OCI-LY3 (cell line): ENCODE results near the gene ZNF740.

Experiments
- EZH2phosphoT487 ChIP-seq: fragments of 200-600 bp; shearing (Covaris generic); IDR thresholded peaks from 2 replicates; pipeline ENCODE4 v1.6.1; 2018; ENCODE audit warnings: antibody characterized with exemption, mixed run types, low read depth
- TF ChIP-seq, protein P1 (sequence below): fragments of 200-600, 300-600 bp; sonication (generic); IDR thresholded peaks from 2 replicates; pipeline ENCODE4 v1.5.1; 2014; ENCODE audit warnings: antibody characterized with exemption, low read length, low read depth

- TF ChIP-seq, protein P1, sequence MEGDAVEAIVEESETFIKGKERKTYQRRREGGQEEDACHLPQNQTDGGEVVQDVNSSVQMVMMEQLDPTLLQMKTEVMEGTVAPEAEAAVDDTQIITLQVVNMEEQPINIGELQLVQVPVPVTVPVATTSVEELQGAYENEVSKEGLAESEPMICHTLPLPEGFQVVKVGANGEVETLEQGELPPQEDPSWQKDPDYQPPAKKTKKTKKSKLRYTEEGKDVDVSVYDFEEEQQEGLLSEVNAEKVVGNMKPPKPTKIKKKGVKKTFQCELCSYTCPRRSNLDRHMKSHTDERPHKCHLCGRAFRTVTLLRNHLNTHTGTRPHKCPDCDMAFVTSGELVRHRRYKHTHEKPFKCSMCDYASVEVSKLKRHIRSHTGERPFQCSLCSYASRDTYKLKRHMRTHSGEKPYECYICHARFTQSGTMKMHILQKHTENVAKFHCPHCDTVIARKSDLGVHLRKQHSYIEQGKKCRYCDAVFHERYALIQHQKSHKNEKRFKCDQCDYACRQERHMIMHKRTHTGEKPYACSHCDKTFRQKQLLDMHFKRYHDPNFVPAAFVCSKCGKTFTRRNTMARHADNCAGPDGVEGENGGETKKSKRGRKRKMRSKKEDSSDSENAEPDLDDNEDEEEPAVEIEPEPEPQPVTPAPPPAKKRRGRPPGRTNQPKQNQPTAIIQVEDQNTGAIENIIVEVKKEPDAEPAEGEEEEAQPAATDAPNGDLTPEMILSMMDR, result no peak
- TF ChIP-seq EZH2phosphoT487, result no peak
These were observed 20.1 kb downstream of the ZNF740 start for GRCh38 chr12:53200458-53201176.
